Right renal pelvis (tissue), 4 donors: ENCODE measurements around the gene IL18RAP. TPM values are rescaled to one million over a fixed set of nuclear protein-coding genes. Genes with fewer than 3 reads are reported as not detected.

Experiments used
- DNase-seq, 4 donors: peaks; one replicate each; pipeline ENCODE4 v3.0.0-alpha.2; 2013; ENCODE audit warnings: low read depth in 4 of 4, low spot score in 3 of 4, missing footprints in 1 of 4
- polyA plus RNA-seq, 4 donors: library from polyadenylated mRNA; unstranded; fragments of 120-200 nt; gene quantifications; one replicate each; pipeline ENCODE4 v1.2.1, GENCODE V29; 2013; ENCODE audit not compliant: insufficient read length in 4 of 4

Gene IL18RAP
- under 1 TPM; 0.18 to 0.36 (median 0.29) TPM for polyA plus RNA-seq

DNA sequence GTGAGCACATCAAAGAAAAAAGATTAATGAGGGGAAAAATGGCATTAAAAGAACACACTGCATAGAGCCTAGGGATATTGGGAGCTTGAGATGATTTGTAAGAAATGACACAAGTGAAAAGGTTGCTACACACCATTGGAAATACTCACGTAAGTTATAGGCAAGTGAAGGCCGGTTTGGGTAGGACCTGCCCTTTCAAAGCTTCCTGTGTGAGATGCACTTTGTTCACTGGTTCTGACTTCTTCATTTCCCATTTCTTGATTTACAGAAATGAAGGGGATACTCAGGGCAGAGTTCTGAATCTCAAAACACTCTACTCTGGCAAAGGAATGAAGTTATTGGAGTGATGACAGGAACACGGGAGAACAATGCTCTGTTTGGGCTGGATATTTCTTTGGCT lies at the start of gene IL18RAP:
Gene IL18RAP, plus strand, starts transcription at position 251 of the 400 bp plus-strand sequence. Its CDS starts 118 bp downstream, at position 369.
- DNase-seq = no peak

GRCh38 chr2:102376052-102376591 lies 46.8 kb upstream of the IL18RAP start:
- no peak for DNase-seq

DNA sequence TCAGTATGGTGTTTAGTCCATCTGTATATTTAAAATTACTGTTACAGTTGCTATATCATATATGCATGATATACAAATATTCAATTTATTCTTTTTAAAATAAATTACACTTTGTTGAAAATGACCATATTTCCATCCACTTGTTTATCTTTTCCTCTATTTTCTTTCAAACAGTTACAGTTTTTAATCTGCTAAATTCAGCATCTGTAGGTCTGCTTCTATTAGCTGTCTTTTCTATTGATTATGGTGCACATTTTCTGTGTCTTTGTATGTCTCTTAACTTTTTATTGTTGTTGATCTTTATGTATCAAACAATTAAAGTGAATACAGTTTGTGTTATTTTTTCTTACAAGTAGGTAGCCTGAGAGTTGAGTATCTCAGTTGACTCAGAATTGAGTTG lies 39.2 kb upstream of the IL18RAP start:
- DNase-seq = no peak

DNA sequence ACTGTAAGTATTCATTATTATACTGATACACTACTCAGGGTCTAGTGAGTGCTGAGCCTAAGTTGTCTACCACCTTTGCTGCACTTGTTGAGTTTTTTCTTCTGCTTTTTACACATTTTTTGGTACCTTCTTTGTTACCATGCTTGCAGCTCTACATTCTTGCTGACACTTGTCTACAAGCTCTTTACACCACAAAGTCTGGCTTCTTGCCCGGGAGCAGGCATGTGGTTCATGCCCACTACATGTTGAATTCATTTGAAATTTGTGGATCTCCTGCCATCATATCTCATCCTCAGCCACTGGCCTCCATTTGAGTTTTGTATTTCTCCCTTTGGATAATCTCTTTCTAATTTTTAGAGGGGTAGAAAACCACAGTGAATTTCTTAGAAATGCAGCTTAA lies 37.4 kb upstream of the IL18RAP start:
- DNase-seq = no peak

DNA sequence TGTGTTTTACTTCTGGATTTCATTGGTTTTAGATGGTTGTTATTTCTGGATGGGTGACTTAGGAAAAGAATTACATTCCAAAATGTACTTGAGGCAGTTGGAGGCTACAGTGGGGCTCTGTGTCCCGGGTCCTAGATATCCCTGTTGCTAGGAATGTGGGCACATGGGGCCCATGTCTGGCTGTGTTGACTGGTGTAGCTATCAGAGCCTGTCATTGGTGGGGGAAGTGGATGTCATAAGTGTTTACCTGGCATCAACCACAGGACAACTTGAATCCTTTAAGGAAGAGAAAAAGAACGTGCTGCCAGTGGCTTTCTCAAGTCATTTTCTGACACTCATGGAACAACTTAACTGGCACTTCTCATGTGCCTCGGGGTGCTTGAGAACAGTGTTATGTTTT lies 37.0 kb upstream of the IL18RAP start:
- no peak for DNase-seq

GRCh38 chr2:102386867-102387541 lies 36.0 kb upstream of the IL18RAP start:
- DNase-seq = no peak

GRCh38 chr2:102387763-102388546 lies 35.0 kb upstream of the IL18RAP start:
- no peak for DNase-seq

DNA sequence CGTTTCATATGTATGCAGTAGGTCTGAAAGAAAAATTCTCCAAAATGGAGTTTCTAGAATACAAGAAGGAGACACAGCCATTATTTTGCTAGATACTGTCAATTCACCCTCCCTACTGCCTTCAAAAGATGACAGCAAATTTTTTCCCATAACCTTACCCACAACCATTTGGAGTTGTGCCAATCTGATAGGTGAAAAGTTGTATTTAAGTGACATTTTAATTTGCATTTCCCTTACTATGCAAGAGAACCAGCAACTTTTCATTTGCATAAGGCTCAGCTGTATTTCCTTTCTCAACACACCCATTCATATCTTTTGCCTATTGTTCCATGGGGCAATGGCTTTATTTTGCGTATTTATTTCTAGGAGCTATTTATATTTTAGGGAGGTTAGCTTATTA lies 31.4 kb upstream of the IL18RAP start:
- no peak for DNase-seq

DNA sequence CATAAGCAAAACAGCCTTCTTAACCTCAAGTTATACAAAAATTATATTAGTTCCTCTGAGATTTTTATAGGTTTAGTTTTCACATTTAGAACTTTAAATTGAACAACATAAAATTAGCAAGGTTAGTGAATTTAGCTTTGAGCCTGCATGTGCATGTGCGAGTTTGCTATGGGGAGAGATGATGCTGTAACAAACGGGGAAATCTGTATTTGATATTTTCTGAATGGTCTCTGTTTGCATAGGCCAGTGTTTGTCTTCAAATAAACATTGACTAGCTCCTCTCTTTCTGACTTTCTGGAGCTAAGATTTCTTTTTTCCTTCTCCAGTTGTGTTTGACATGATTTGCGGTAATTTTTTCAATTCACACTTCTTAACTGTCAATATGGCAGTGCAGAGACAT lies 30.9 kb upstream of the IL18RAP start:
- no peak for DNase-seq

DNA sequence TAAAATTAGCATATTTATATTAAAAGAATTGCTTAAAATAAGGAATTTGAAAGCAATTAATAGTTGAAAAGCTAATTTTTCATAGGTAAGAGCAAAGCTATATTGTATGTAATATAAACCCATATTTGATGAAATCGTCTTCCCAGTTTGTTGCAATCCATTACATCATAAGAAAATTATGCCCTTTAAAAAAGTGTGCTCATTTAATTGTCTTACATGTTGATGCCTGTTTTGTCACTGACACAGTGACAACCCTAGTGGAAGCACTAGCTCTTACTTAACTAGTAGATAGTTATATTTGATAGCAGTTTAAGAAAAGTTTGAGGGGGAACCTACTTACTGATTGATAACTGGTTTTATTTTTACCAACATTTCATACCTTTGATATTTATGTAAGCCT lies 30.0 kb upstream of the IL18RAP start:
- DNase-seq = no peak

DNA sequence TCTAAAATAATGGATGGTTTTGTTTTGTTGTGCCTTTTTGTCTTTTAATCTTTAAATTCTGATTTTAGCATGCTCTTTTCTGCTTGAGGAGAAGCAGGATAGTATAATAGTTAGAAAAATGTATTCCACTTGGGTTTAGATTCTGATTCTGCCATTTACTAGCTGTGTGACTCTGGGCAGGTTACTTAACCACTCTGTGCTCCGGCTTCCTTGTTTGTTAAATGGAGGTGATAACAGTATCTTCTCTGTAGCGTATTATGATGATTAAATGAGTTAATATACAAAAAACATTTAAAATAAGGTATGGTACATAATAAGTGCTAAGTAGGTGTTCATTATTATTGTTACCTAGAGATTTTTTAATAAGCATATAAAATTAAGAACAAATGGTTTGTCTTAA lies 26.9 kb upstream of the IL18RAP start:
- no peak for DNase-seq

DNA sequence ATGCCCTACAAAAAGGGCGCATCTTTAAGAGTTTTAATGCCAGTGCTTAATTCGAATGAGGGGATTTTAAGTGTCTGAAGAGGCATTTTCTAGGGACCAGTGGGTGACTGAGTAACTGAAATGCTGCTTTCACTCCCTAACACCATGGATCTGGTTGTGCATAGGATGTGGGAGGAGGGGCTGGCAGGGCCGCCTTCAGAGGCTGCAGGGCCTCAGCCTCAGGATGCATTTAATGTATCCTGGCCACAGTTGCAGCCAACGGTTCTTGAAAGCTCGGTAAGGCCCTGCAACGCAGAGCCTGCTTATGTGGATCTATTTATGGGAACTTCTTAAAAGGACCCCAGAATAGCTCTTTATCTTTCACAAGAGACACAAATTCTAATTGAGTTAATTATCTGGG lies 25.8 kb upstream of the IL18RAP start:
- no peak for DNase-seq

DNA sequence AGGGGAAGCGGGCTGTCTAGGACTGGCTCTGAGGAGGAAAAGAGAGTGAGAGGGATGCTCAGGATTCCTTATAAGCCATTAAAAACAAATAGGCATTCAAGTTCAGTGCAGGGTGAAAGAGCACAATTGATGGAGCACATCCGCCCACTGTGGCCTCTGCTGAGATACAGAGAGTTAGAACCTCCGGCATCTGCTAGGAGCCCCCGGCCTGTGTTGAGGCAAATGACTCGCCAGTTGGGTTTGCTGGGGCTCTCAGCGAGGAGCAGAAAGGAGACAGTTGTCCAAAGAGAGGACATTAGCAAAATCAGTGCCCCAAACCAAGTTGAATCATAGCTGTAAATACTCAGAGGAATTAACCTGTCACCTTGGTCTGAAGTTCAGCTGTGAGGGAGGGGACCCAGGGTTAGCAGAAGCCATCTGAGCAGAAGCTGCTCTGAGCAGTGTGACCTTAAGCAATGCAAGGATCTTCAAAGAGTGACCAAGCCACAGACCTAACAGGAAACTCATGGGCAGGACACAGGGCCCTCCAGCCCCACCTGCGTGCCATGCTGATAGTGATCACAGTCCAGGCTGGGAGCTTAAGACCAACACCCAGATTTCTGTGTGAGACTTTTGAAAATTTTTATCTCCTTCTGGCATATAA lies 23.3 kb upstream of the IL18RAP start:
- DNase-seq = no peak

DNA sequence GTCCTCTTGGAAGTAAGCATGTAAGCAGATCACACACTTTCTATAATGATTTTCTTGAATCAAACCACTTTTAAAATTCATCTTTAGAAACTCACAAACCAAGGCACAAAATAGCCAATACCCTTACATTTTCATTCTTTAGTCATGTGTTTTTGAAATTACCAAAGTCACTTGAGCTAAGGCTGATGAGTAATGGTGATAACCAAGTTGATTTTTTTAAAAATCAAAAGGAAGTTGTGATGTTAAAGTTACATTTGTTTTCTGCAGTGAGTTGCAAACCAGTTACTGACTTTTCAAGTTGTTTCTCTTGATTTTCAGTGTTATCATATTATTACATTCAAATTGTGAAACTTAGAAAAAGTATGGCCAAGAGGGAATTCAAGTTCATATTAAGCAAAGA lies 21.5 kb upstream of the IL18RAP start:
- no peak for DNase-seq

DNA sequence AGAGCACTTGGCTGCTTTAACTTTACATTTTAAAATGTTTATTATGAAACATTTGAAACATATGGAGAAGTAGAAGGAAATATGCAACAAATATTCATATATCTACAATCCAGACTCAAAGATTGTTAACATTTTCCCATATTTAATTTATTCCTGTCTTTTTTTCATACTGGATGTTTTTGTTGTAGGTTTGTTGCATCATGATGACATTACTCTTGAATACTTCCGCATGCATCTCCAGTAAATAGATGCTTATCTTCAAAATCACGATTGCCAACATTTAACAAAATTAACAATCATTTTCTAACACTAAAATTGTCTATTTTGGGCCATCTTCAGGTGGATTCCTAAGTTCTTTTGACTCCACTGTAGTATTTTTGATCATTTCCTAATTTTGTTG lies 21.1 kb upstream of the IL18RAP start:
- DNase-seq = no peak

GRCh38 chr2:102410952-102411351 lies 12.0 kb upstream of the IL18RAP start:
- DNase-seq = no peak

GRCh38 chr2:102412199-102412598 lies 10.8 kb upstream of the IL18RAP start:
- DNase-seq = no peak

- DNase-seq = no peak
Measured at GRCh38 chr2:102417946-102418345, 5.0 kb upstream of the IL18RAP start.

DNA sequence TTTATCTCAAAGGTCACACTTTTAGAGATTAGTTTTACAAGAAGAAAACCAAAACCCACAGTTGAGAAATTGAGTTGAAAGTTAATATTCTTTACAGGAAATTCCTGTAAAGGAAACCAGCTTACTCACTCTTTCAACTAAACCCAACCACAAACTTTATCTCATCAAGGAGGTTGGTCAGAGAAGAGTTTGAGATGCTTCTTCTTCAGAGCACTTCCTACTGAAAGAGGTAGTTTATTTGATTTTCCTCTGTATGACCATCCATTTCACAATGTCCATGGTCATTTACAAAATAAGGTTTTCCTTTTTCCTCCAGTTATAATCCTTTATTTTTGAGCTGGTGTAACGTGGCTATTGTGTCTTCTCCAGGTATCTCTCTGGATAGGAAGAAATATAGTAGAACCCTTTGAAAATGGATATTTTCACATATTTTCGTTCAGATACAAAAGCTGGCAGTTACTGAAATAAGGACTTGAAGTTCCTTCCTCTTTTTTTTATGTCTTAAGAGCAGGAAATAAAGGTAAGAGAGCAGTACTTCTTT lies 4.5 kb upstream of the IL18RAP start:
- no peak for DNase-seq

DNA sequence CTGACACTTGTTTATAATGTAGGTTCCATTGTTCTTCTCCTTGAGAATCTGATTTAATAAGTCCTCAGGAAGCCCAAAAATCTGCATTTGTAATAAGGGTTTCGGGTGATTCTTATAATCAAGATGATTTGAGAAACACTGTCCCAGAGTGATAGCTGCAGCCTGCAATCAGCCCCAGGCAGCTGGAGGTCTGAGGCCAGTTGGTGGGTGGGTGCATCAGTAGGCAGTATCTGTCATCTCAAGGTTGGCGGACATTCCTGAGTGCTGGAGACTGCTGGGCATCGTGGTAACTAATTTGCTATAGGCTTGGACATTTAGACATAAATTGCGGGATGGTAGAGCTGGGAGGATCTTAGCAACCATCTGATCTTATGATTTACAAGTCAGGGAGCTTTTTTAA lies 2.7 kb upstream of the IL18RAP start:
- no peak for DNase-seq
